DMS153 (cell line): ENCODE results near the gene SLC13A4.
"Not testable (repeated sequence)": the region's sequence is repeated elsewhere in the genome, so short reads cannot be mapped to it uniquely, and the experiment has no call there.

Source experiments
- DNase-seq: peaks from one replicate; lab custom pipeline; 2025; lab: John Stamatoyannopoulos, UW

The SLC13A4 gene

DNA sequence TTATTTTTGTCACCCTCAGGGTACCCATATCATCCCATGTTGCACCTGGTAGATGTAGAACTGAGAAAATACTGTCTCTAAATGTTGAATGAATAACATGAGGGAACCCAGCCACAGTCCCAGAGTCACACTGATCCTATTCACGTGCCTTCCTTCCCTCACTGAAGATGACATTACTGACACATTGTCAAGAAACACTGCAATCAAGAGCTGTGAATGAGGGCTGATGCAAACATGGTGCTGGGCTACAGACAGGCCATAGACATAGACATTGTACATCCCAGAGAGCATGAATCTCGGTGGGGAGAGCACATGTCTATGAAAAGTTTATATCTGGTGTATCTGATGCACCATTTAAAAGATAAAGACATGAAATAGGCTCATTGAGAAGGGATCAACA is 9.8 kb downstream of the SLC13A4 start:
- DNase-seq, result no peak

DNA sequence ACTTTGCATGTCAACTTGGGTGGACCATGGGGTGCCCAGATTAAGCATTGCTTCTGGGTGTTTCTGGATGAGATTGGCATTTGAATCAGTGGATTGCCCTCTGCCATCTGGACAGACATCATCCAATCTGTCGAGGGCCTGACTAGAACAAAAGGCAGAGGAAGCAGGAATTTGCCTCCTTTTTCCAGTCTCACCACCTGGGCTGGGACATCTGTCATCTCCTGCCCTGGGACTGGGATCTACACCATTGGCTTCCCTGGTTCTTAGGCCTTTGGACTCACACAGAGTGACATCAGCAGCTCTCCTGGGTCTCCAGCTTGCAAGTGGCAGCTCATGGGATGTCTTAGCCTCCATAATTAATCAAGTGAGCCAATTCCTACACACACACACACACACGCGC is 10.3 kb downstream of the SLC13A4 start:
- no peak for DNase-seq

- DNase-seq, result no peak
Measured at GRCh38 chr7:135716677-135717238, 11.2 kb downstream of the SLC13A4 start.

DNA sequence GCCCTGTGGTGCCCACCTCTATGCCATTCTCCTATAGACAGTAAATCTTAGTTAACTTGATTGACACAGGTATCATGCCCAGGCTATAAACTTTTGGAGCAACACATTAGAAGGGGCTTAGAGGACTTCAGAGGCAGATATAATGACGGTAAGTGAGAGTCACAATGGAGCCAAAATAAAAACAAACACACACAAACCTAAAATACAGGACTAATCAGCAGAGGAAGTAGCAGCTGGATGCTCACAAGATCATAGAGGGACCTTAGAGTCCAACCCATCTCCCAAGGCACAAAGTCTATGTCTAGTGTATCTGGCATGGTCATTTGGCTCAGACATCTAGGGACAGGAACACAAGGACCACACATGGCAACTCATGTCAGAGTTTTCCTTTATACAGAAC is 12.3 kb downstream of the SLC13A4 start:
- no peak for DNase-seq

GRCh38 chr7:135715055-135715522 is 12.9 kb downstream of the SLC13A4 start:
- DNase-seq, result no peak

DNA sequence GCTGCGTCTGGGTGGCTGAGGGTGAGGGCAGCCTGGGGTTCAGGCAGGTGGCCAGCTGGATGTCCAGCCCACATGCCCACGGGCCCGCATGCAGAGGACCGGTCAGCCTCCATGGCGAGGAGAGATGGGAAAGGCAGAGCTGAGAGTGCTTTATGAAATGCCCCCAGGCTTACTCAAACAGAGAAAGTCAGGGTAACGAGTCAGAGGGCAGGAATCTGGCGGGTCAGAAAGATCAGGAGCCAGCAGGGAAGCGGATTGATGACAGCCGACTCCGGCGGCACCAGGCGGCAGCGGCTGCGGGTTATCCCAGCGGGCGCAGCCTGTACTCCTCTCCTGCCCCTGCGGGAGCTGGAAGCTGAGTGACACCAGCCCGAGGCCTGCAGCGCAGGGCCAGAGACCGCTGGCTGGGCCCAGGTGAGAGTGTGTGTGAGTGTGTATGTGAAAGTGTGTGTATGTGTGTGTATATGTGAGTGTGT is 13.4 kb downstream of the SLC13A4 start:
- no peak for DNase-seq

DNA sequence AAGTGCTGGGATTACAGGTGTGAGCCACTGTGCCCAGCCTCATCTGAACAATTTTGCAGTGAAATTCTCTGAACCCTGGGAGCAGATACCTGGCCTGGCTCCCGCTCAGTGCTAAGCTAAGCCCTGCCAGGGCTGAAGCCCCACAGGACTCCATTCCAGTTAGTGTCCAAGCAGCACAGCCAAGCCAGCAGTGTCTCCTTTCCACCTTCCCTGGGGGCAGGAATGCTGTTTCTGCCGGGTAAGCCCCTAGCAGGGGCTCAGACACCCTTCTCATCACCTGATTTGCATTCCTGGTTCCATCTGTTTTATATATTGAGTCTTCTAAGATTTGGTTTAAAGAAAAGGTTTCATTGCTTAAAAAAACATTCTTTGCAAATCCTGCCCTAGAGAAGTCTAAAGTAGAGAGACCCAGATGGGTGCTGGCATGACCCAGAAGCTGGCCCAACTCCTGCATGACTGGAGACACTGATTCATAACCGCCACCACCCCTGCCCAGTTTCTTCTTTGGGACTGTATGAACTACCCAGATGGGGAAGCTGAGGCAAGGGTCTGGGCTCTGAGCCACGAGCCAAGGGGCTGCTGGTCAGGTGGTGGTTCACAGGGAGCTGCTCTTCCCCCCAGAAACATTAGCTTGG is 14.0 kb downstream of the SLC13A4 start:
- DNase-seq, result no peak

DNA sequence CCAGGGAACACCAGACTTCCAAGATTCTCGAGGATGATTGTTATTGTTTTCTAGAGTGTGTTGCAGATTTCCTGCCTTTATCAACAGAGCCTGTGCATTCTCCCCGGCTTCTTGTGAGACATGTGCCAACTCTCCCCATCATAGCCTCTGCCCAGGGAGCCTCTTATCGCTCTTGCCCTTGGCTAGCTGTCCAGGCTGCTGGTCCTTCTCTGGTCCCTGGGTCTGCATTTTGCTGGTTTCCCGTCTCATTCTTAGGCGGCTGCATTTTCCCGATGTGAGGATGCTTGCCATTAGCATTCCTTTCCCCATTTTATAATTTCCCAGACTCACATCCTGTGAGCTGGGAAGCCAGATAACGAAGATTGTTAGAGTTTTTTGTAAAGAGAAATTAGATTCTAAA is 15.2 kb downstream of the SLC13A4 start:
- no peak for DNase-seq

GRCh38 chr7:135712182-135712782 is 15.7 kb downstream of the SLC13A4 start:
- DNase-seq, result no peak

GRCh38 chr7:135711139-135711469 is 16.9 kb downstream of the SLC13A4 start:
- DNase-seq, result no peak

- no peak for DNase-seq
Measured at GRCh38 chr7:135710417-135711138, 17.4 kb downstream of the SLC13A4 start.

- DNase-seq, result no peak
Measured at GRCh38 chr7:135709508-135709907, 18.5 kb downstream of the SLC13A4 start.

GRCh38 chr7:135708041-135708440 is 19.9 kb downstream of the SLC13A4 start:
- DNase-seq, result no peak

DNA sequence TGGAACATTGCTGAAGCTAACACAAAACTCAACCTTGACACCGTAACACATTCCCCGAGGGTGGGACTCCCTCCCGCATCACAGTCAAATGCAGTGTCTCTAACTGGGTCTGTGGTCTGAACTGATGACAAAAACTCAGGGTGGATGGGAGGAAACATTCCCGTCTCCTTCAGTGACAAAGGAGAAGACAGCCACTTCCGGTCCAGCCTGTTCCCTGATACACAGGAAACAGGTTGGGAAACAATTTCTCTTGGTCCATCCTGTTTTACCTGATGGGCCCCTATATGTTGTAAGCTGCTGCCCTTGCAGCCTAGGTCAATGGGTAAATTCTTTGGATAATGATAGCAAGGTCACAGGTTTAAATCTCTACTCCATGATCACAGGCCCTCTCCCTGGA is 20.4 kb downstream of the SLC13A4 start:
- DNase-seq, result no peak

- DNase-seq, result no peak
Measured at GRCh38 chr7:135706858-135707569, 21.0 kb downstream of the SLC13A4 start.

DNA sequence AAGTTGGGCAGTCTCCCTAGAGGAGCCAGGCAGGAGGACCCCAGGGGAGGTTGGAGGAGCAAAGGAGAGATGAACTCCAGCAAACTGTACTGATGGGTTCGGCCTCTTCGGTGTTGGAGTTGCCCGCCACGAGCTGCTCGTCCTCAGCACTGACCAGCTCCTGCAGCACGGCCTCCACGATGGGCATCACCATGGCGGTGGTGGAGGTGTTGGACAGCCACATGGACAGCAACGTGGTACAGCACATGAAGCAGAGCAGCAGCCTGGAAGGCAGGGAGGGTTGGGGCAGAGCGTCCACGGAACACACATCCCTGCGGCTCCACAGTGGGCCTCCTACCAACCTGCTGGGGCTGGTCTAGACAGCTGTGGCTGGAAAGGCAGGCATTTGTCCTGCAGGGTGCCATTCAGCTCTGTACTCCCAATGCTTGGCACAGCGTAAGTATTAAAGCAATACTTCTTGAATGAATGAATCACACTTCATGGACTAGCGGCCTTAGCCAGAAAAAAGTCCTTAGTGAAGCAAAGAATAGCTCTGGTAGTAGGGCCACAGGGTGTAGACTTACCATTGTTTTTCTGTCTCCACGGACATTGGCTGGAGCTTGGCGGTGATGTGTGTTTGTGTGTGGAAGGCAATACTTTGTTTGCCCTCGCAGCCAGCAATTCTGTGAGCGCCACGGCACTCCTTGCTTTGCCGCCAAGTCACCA is 21.8 kb downstream of the SLC13A4 start:
- DNase-seq, result no peak

DNA sequence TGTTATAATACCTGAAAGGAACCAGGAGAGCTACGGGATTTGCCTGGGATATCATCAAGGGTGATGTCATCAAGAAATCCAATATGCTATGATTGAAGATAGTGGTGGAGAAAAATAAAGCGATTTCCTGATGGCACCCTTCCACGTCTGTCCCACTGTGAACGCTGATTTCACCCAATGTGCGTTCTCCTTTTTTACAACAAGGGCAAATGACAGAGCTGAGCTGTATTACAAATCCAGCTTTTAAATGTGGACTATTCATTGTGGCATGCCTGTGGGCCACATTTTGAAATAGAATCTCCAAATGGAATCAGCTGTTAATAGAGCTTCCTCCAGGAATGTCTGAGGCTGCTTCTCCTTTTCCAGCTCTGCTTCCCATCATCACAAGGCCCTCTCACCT is 23.3 kb downstream of the SLC13A4 start:
- DNase-seq, result no peak

GRCh38 chr7:135704074-135704473 is 23.9 kb downstream of the SLC13A4 start:
- no peak for DNase-seq

- DNase-seq, result no peak
Measured at GRCh38 chr7:135697276-135698049, 30.5 kb downstream of the SLC13A4 start.

GRCh38 chr7:135693558-135693957 is 34.4 kb downstream of the SLC13A4 start:
- no peak for DNase-seq

GRCh38 chr7:135692606-135693005 is 35.4 kb downstream of the SLC13A4 start:
- not testable (repeated sequence) for DNase-seq
